ENCODE measurements around the gene AKR1A1. TPM values are rescaled to one million over a fixed set of nuclear protein-coding genes. Genes with fewer than 3 reads are reported as not detected.

The AKR1A1 gene
- total and polyA plus RNA-seq, 2 of the 8 experiments (the other 6 are each of a cell fraction or from before 2014, with no cell fraction given), result 344 to 435 TPM

- CTCF ChIA-PET (ENCODE audit: partially characterized antibody), result interaction anchor here (10.7 kb wide), 1 partner anchor 64 kb away, joined by 133 read pairs; no protein-coding TSS in a partner anchor
- Histone ChIP-seq H3K79me1 (ENCODE audit: low read depth, low read length) (no peaks in the 10 kb centered on the region), H4K91ac (replicated peaks; ENCODE audit: insufficient read length, low read length) (no peak overlapping the region), H2BK12ac (ENCODE audit: low read depth, low read length) (no peak overlapping the region), H3K4me1 (replicated peaks in 1 of 4; ENCODE audit: control insufficient read depth in 3 of 4, insufficient read depth in 4 of 4, low read length in 3 of 4) (peaks cover 0 to 16% (median 5%) of the 10 kb centered on the region in 4 experiments; a peak in 6 of 7 replicates), H3K36me3 (ENCODE audit: control insufficient read depth in 2 of 4, insufficient read depth in 4 of 4, low read length in 3 of 4) (peaks cover 12 to 24% (median 20%) of the 10 kb centered on the region in 4 experiments), H3K27me3 (replicated peaks in 1 of 4; ENCODE audit: control insufficient read depth in 3 of 4, extremely low read depth in 1 of 4, insufficient read depth in 3 of 4, low read length in 3 of 4) (no peaks in the 10 kb centered on the region), H2BK15ac (ENCODE audit: low read length) (no peak overlapping the region), H3K23ac (ENCODE audit: insufficient read length) (no peak overlapping the region), H3K4ac (replicated peaks; ENCODE audit: insufficient read length, low read depth, low read length) (no peak overlapping the region), H3K79me2 (ENCODE audit: control insufficient read depth in 1 of 2, insufficient read depth in 2 of 2, low read length in 2 of 2) (no peaks in the 10 kb centered on the region), H2BK5ac (ENCODE audit: low read depth, low read length) (no peak overlapping the region), H2AK5ac (ENCODE audit: low read depth, low read length) (no peak overlapping the region), H3K27ac (ENCODE audit: low read depth, low read length) (no peak overlapping the region), H3K56ac (replicated peaks; ENCODE audit: insufficient read length, low read depth, low read length) (no peak overlapping the region), H4K8ac (ENCODE audit: extremely low read depth, insufficient read depth, low read length) (no peak overlapping the region), H3K18ac (ENCODE audit: extremely low read depth, low read length) (no peak overlapping the region), H3K14ac (ENCODE audit: insufficient read length) (no peak overlapping the region), H4K5ac (ENCODE audit: insufficient read length, low read depth, low read length) (no peak overlapping the region), H3K9ac (replicated peaks in 1 of 4; ENCODE audit: extremely low read depth in 1 of 4, low read depth in 3 of 4, low read length in 3 of 4) (peak overlapping the region in 1 of 4 experiments; percentile 63; a peak in 1 of 7 replicates), H2BK120ac (replicated peaks; ENCODE audit: low read depth, low read length) (no peak overlapping the region), H2BK20ac (ENCODE audit: low read length) (no peak overlapping the region), H3K4me2 (ENCODE audit: insufficient read depth in 1 of 2, low read depth in 2 of 2, low read length in 2 of 2) (no peak overlapping the region), H3K9me3 (ENCODE audit: insufficient read depth in 2 of 2, low read depth in 1 of 2, low read length in 1 of 2) (no peaks in the 10 kb centered on the region), H3K23me2 (ENCODE audit: low read depth, low read length) (no peaks in the 10 kb centered on the region), H3K4me3 (ENCODE audit: extremely low read depth in 1 of 4, insufficient read depth in 2 of 4, low read depth in 3 of 4, low read length in 4 of 4) (no peak overlapping the region; a peak in 1 of 8 replicates), H2AFZ (ENCODE audit: low read length) (no peak overlapping the region), H4K20me1 (replicated peaks in 1 of 2; ENCODE audit: control insufficient read depth in 1 of 2, insufficient read depth in 2 of 2, low read length in 2 of 2) (peaks cover 4% of the 10 kb centered on the region in 2 experiments)
- WGBS, 2 experiments (ENCODE audit: extremely low coverage in 1 of 2, insufficient coverage in 1 of 2, insufficient read length in 1 of 2, insufficient replicate concordance in 2 of 2, low coverage in 1 of 2, low lambda C conversion rate in 2 of 2, missing lambda C conversion rate in 1 of 2), result 51% methylated on average over 3 of the region's 3 CpGs; no CpG with 5 or more reads in 1 of the 2 experiments
- DNase-seq (ENCODE audit: low read depth in 1 of 2, low spot score in 2 of 2) (peak in 1 of 2 experiments; percentile 59), FAIRE-seq (no peak)
- POLR2A ChIA-PET (ENCODE audit: partially characterized antibody), result interaction anchor here (10.2 to 16.6 kb wide), 4 partner anchors 11 to 64 kb away, joined by 107 to 222 read pairs (median 152); partner anchors contain the start of genes AKR1A1, NASP and PRDX1
Measured at GRCh38 chr1:45573231-45573804, 22.7 kb downstream of the AKR1A1 start.
